Sigmoid colon (tissue), 7 donors: Measurements from ENCODE around the gene HCN2. TPM values are rescaled to one million over a fixed set of nuclear protein-coding genes. Genes with fewer than 3 reads are reported as not detected.

Experiments
- DNase-seq: peaks from one replicate; pipeline ENCODE4 v3.0.0-alpha.2; 2019
- H3K27ac ChIP-seq, 4 donors: fragments of 200-600 bp; sonication (generic); one replicate each; pipeline ENCODE4 v1.5.1; 2016 to 2019; ENCODE audit warnings: mild to moderate bottlenecking in 1 of 4
- H3K27me3 ChIP-seq, 3 donors: fragments of 200-600 bp; sonication (generic); one replicate each; pipeline ENCODE4 v1.5.1; 2019; ENCODE audit warnings: mild to moderate bottlenecking in 1 of 3
- H3K36me3 ChIP-seq, 4 donors: fragments of 200-600 bp; sonication (generic); one replicate each; pipeline ENCODE4 v1.5.1; 2016 to 2019
- H3K4me1 ChIP-seq, 4 donors: fragments of 200-600 bp; sonication (generic); one replicate each; pipeline ENCODE4 v1.5.1; 2017 to 2019
- H3K4me3 ChIP-seq, 4 donors: fragments of 200-600 bp; sonication (generic); one replicate each; pipeline ENCODE4 v1.5.1; 2017 to 2019; ENCODE audit warnings: mild to moderate bottlenecking in 2 of 4, moderate library complexity in 1 of 4
- H3K9me3 ChIP-seq, 4 donors: fragments of 200-600 bp in 3 of 4; sonication (generic) in 3 of 4; one replicate each; pipeline versions ENCODE4 v1.5.1 to v1.6.1; 2013 to 2019
- EP300 ChIP-seq, 4 donors: sonication (generic); formaldehyde crosslinking; IDR thresholded peaks; one replicate each; pipeline ENCODE4 v1.6.1; 2017; ENCODE audit warnings: antibody characterized with exemption in 4 of 4
- POLR2A ChIP-seq, 2 donors: fragments of 450-650 bp; IDR thresholded peaks; one replicate each; pipeline ENCODE4 v1.6.1; 2016; ENCODE audit warnings: antibody characterized with exemption in 2 of 2, mild to moderate bottlenecking in 2 of 2, moderate library complexity in 2 of 2
- POLR2AphosphoS5 ChIP-seq, 4 donors: sonication (generic); formaldehyde crosslinking; IDR thresholded peaks; one replicate each; pipeline ENCODE4 v1.6.1; 2017; ENCODE audit warnings: antibody characterized with exemption in 4 of 4
- WGBS, 2 donors: extraction: QIAGEN DNeasy Blood & Tissue Kit; methylation state at CpG; one replicate each; pipeline ENCODE4 v1.1.7; 2013; 5-methylcytosine and 5-hydroxymethylcytosine counted together
- intact Hi-C: fragments of 100-400 bp; cut with DNase I; formaldehyde crosslinking; loops from one replicate; pipeline ENCODE4 v1.15.1; 2023
- polyA plus RNA-seq, 3 donors: library from polyadenylated mRNA; stranded (reverse); fragments of 200-250 nt; gene quantifications; one replicate each; pipeline ENCODE4 v1.2.3, GENCODE V29; 2013
- total RNA-seq, 4 donors: library from RNA; depleted of rRNA; stranded (reverse); fragments of >200 nt; gene quantifications; one replicate each; pipeline ENCODE4 v1.1.0, GENCODE V29; 2016
- TF ChIP-seq, protein P1 (sequence below), 4 experiments: fragments of 450-650 bp in 3 of 4; fragments of 200-600 bp in 1 of 4; IDR thresholded peaks; one replicate each; pipeline ENCODE4 v1.5.1; 2016 to 2019; ENCODE audit warnings: antibody characterized with exemption in 4 of 4, mild to moderate bottlenecking in 3 of 4, moderate library complexity in 2 of 4
- donor health status: healthy with polysubstance abuse.
- donor health status: Bipolar disorder and iron deficiency.
- donor health status: healthy.

HCN2 gene
- total and polyA plus RNA-seq, 7 donors: 0.23 to 0.55 (median 0.39) TPM; not detected in 2

DNA sequence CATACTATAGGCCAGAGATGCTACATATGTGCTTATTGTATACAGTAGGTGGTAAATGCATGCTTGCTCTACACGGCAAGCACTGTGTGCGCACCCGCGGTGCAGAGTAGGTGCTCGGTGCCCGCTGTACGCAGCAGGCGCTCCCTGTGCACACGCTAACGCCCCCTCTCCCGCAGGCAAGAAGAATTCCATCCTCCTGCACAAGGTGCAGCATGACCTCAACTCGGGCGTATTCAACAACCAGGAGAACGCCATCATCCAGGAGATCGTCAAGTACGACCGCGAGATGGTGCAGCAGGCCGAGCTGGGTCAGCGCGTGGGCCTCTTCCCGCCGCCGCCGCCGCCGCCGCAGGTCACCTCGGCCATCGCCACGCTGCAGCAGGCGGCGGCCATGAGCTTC lies 25.9 kb downstream of the HCN2 start:
- DNase-seq: no peak
- WGBS, 2 donors: 10 to 24% methylated on average over 33 of the region's 33 CpGs
- no peaks in the 10 kb centered on the region for H3K9me3 ChIP-seq
- H3K27me3 ChIP-seq: peaks cover 8 to 28% (median 15%) of the 10 kb centered on the region in 3 donors
- TF ChIP-seq POLR2AphosphoS5 (IDR thresholded peaks at IDR 0.05) (no peak), POLR2A (IDR thresholded peaks at IDR 0.05) (no peak), EP300 (IDR thresholded peaks at IDR 0.05) (no peak)
- TF ChIP-seq, protein P1, sequence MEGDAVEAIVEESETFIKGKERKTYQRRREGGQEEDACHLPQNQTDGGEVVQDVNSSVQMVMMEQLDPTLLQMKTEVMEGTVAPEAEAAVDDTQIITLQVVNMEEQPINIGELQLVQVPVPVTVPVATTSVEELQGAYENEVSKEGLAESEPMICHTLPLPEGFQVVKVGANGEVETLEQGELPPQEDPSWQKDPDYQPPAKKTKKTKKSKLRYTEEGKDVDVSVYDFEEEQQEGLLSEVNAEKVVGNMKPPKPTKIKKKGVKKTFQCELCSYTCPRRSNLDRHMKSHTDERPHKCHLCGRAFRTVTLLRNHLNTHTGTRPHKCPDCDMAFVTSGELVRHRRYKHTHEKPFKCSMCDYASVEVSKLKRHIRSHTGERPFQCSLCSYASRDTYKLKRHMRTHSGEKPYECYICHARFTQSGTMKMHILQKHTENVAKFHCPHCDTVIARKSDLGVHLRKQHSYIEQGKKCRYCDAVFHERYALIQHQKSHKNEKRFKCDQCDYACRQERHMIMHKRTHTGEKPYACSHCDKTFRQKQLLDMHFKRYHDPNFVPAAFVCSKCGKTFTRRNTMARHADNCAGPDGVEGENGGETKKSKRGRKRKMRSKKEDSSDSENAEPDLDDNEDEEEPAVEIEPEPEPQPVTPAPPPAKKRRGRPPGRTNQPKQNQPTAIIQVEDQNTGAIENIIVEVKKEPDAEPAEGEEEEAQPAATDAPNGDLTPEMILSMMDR (IDR thresholded peaks at IDR 0.05): no peak
- peaks cover 28 to 38% (median 35%) of the 10 kb centered on the region in 4 donors for H3K36me3 ChIP-seq
- H3K27ac ChIP-seq: no peak overlapping the region
- no peak overlapping the region for H3K4me3 ChIP-seq
- intact Hi-C loops: no loop called here
- H3K4me1 ChIP-seq: peaks cover 0 to 6% (median 4%) of the 10 kb centered on the region in 4 donors

- peaks cover 8 to 28% (median 15%) of the 10 kb centered on the region in 3 donors for H3K27me3 ChIP-seq
- no peaks in the 10 kb centered on the region for H3K9me3 ChIP-seq
- TF ChIP-seq EP300 (IDR thresholded peaks at IDR 0.05): no peak
- TF ChIP-seq POLR2AphosphoS5 (IDR thresholded peaks at IDR 0.05): no peak
- TF ChIP-seq POLR2A (IDR thresholded peaks at IDR 0.05): no peak
- no peak overlapping the region for H3K27ac ChIP-seq
- H3K4me3 ChIP-seq: no peak overlapping the region
- 12 to 20% methylated on average over 94 to 97 of the region's 97 CpGs for WGBS, 2 donors
- intact Hi-C loops: no loop called here
- peaks cover 0 to 6% (median 2%) of the 10 kb centered on the region in 4 donors for H3K4me1 ChIP-seq
- peaks cover 28 to 42% (median 38%) of the 10 kb centered on the region in 4 donors for H3K36me3 ChIP-seq
- no peak for DNase-seq
Observed at GRCh38 chr19:616062-616700, 26.5 kb downstream of the HCN2 start.

- no peak overlapping the region for H3K27ac ChIP-seq
- H3K4me1 ChIP-seq: peaks cover 0 to 6% (median 2%) of the 10 kb centered on the region in 4 donors
- TF ChIP-seq POLR2A (IDR thresholded peaks at IDR 0.05) (no peak), POLR2AphosphoS5 (IDR thresholded peaks at IDR 0.05) (no peak), EP300 (IDR thresholded peaks at IDR 0.05) (no peak)
- TF ChIP-seq, protein P1 (IDR thresholded peaks at IDR 0.05): no peak
- DNase-seq: no peak
- no peak overlapping the region for H3K4me3 ChIP-seq
- intact Hi-C loops: no loop called here
- H3K27me3 ChIP-seq: peaks cover 8 to 28% (median 15%) of the 10 kb centered on the region in 3 donors
- WGBS, 2 donors: 61 to 87% methylated on average over 58 of the region's 58 CpGs
- H3K36me3 ChIP-seq: peaks cover 32 to 50% (median 43%) of the 10 kb centered on the region in 4 donors
- H3K9me3 ChIP-seq: no peaks in the 10 kb centered on the region
Observed at GRCh38 chr19:616747-617526, 27.3 kb downstream of the HCN2 start.

DNA sequence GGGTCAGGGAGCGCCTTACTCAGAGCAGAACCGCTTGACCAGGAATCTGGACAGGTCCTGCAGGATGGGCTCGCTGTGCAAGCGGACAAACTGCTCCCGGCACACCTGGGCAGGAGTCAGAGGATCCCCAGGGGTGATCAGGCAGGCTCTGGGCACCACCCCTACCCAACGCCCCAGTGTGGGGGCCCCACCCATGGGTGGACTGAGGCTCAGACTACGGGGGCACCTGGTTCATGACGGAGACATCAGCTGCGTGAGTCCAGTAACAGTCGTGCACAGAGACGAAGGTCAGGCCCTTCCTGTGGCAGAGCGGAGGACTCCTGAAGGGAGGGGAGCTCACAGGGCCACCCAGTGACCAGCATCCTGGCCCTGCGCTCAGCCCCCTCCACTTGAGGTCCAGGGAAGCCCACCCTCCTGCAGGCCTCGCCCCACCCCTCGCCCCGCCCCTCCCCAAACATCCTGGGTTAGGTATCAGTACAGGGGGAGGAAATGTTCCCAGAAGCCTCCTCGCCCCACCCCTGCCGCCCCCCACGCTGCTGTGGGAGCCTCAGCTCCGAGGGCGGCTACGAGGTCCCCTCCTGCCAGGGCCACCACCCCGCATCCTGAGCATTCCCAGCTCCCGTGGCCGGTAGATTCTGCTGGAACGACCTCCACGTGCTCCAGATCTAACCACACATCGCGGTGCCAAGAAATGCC lies 28.0 kb downstream of the HCN2 start:
- intact Hi-C loops: no loop called here
- H3K4me3 ChIP-seq: no peak overlapping the region
- no peak overlapping the region for H3K27ac ChIP-seq
- DNase-seq: no peak
- WGBS, 2 donors: 81 to 92% methylated on average over 29 of the region's 29 CpGs
- TF ChIP-seq, protein P1 (IDR thresholded peaks at IDR 0.05): no peak
- TF ChIP-seq EP300 (IDR thresholded peaks at IDR 0.05) (no peak), POLR2AphosphoS5 (IDR thresholded peaks at IDR 0.05) (no peak), POLR2A (IDR thresholded peaks at IDR 0.05) (no peak)
- H3K4me1 ChIP-seq: peaks cover 0 to 6% (median 2%) of the 10 kb centered on the region in 4 donors
- H3K9me3 ChIP-seq: no peaks in the 10 kb centered on the region
- peaks cover 8 to 28% (median 15%) of the 10 kb centered on the region in 3 donors for H3K27me3 ChIP-seq
- peaks cover 39 to 57% (median 47%) of the 10 kb centered on the region in 4 donors for H3K36me3 ChIP-seq
